A673 (cell line): ENCODE results near the gene SOAT1. TPM values are rescaled to one million over a fixed set of nuclear protein-coding genes. Genes with fewer than 3 reads are reported as not detected.

Experiments
- BruUV-seq: library from RNA; stranded (reverse); fragments of 400-500 nt; replicated peaks from 2 replicates; lab custom pipeline; 2021; lab: Mats Ljungman, UMichigan
- CTCF ChIA-PET: fragments of 300-600 bp; sonication (Branson Sonifier 250); formaldehyde crosslinking; loops from one replicate; lab custom pipeline; 2022; ENCODE audit warnings: antibody characterized with exemption; lab: Charles Lee
- POLR2A ChIA-PET: fragments of 300-600 bp; sonication (Branson Sonifier 250); formaldehyde crosslinking; loops from one replicate; lab custom pipeline; 2022; ENCODE audit warnings: antibody characterized with exemption; ENCODE audit not compliant: low non-redundant PET; lab: Charles Lee
- DNase-seq: peaks from one replicate; pipeline ENCODE4 v3.0.0-alpha.2; 2015; ENCODE audit warnings: low spot score
- H3K27ac ChIP-seq: fragments of 200-600 bp; sonication (generic); 2 replicates; pipeline ENCODE4 v1.5.1; 2016; ENCODE audit warnings: mixed run types, low read depth, mild to moderate bottlenecking, mixed read lengths, antibody characterized with exemption, low read length; ENCODE audit not compliant: poor library complexity, severe bottlenecking
- H3K27me3 ChIP-seq: fragments of 200-600 bp; sonication (generic); replicated peaks from 2 replicates; pipeline ENCODE4 v1.6.1; 2017; ENCODE audit warnings: mixed run types, low read depth, mild to moderate bottlenecking, mixed read lengths, antibody characterized with exemption, low read length; ENCODE audit not compliant: insufficient read depth, poor library complexity
- H3K36me3 ChIP-seq: fragments of 200-600 bp; sonication (generic); 2 replicates; pipeline ENCODE4 v1.6.1; 2016; ENCODE audit warnings: mixed run types, mild to moderate bottlenecking, mixed read lengths, antibody characterized with exemption, low read length; ENCODE audit not compliant: insufficient read depth, poor library complexity, severe bottlenecking
- H3K4me1 ChIP-seq: fragments of 200-600 bp; sonication (generic); 2 replicates; pipeline ENCODE4 v1.6.1; 2017; ENCODE audit warnings: mixed run types, mild to moderate bottlenecking, mixed read lengths, antibody characterized with exemption, low read length; ENCODE audit not compliant: insufficient read depth, poor library complexity, severe bottlenecking
- H3K4me3 ChIP-seq: fragments of 200-600 bp; sonication (generic); 2 replicates; pipeline ENCODE4 v1.5.1; 2016; ENCODE audit warnings: low read depth, mixed run types, mild to moderate bottlenecking, mixed read lengths, low read length; ENCODE audit not compliant: poor library complexity, severe bottlenecking
- H3K9me3 ChIP-seq: fragments of 200-600 bp; sonication (generic); 2 replicates; pipeline ENCODE4 v1.6.1; 2016; ENCODE audit warnings: mixed run types, low read depth, mild to moderate bottlenecking, mixed read lengths, antibody characterized with exemption, low read length; ENCODE audit not compliant: poor library complexity, severe bottlenecking
- CTCF ChIP-seq: fragments of 300-800, 200-600 bp; sonication (generic); conservative IDR thresholded peaks from 2 replicates; pipeline ENCODE4 v1.5.1; 2017; ENCODE audit warnings: low read depth, mild to moderate bottlenecking, antibody characterized with exemption, low read length, moderate library complexity, mixed read lengths
- EZH2 ChIP-seq: fragments of 200-600 bp; sonication (generic); IDR thresholded peaks from 2 replicates; pipeline ENCODE4 v1.6.1; 2017; ENCODE audit warnings: borderline replicate concordance, low read depth, mild to moderate bottlenecking, mixed read lengths, antibody characterized with exemption, low read length; ENCODE audit not compliant: poor library complexity, severe bottlenecking
- intact Hi-C: fragments of 100-400 bp; cut with micrococcal nuclease; formaldehyde crosslinking; loops from one replicate; pipeline ENCODE4 v1.10.0; 2022; ENCODE audit not compliant: unreplicated experiment
- total RNA-seq: library from RNA; stranded (reverse); gene quantifications from 2 replicates; pipeline ENCODE4 v1.2.3, GENCODE V29; 2021

The SOAT1 gene
- total RNA-seq, 1 experiment from 2014 or later: 53.0 TPM

- DNase-seq: no peak
- no TSS peak for BruUV-seq
- Histone ChIP-seq H3K36me3 (no peaks in the 10 kb centered on the region), H3K4me1 (peaks cover 3% of the 10 kb centered on the region), H3K27me3 (no peaks in the 10 kb centered on the region), H3K4me3 (no peak overlapping the region), H3K9me3 (no peaks in the 10 kb centered on the region), H3K27ac (no peak overlapping the region)
- ChIA-PET POLR2A (no interaction called here), CTCF (no interaction called here)
- TF ChIP-seq CTCF (no peak), EZH2 (no peak)
- intact Hi-C loops: no loop called here
Measured at GRCh38 chr1:179300112-179300511, 6.5 kb downstream of the SOAT1 start.

- H3K9me3 ChIP-seq: no peaks in the 10 kb centered on the region
- no peak for DNase-seq
- POLR2A ChIA-PET: no interaction called here
- H3K36me3 ChIP-seq: no peaks in the 10 kb centered on the region
- TF ChIP-seq CTCF: no peak
- intact Hi-C loops: no loop called here
- H3K27ac ChIP-seq: no peak overlapping the region
- BruUV-seq: no TSS peak
- no peak overlapping the region for H3K4me3 ChIP-seq
- H3K27me3 ChIP-seq: no peaks in the 10 kb centered on the region
- CTCF ChIA-PET: no interaction called here
- H3K4me1 ChIP-seq: no peaks in the 10 kb centered on the region
Measured at GRCh38 chr1:179302070-179302469, 8.5 kb downstream of the SOAT1 start.

- intact Hi-C loops: no loop called here
- TF ChIP-seq CTCF (no peak), EZH2 (no peak)
- ChIA-PET CTCF (no interaction called here), POLR2A (no interaction called here)
- no peak for DNase-seq
- no peaks in the 10 kb centered on the region for H3K27me3 ChIP-seq
- H3K9me3 ChIP-seq: no peaks in the 10 kb centered on the region
- H3K36me3 ChIP-seq: no peaks in the 10 kb centered on the region
- no TSS peak for BruUV-seq
- H3K4me1 ChIP-seq: no peaks in the 10 kb centered on the region
- no peak overlapping the region for H3K4me3 ChIP-seq
- no peak overlapping the region for H3K27ac ChIP-seq
Measured at GRCh38 chr1:179303200-179303785, 9.7 kb downstream of the SOAT1 start.
